Neural progenitor cell (in vitro differentiated cells): Measurements from ENCODE around the gene SLC25A12. TPM values are rescaled to one million over a fixed set of nuclear protein-coding genes. Genes with fewer than 3 reads are reported as not detected.
A peak's percentile ranks its signal among the peaks of the same experiment; 100 is the strongest.
"Not testable (repeated sequence)": the region's sequence is repeated elsewhere in the genome, so short reads cannot be mapped to it uniquely, and the experiment has no call there.

ENCODE experiments used
- DNase-seq: peaks from one replicate; pipeline ENCODE4 v3.0.0-alpha.2; 2016; ENCODE audit warnings: low spot score
- H2AFZ ChIP-seq: fragments of 200-600 bp; sonication (generic); replicated peaks from 2 replicates; pipeline ENCODE4 v1.6.1; 2016; ENCODE audit warnings: antibody characterized with exemption
- H3F3A ChIP-seq: fragments of 200-600 bp; sonication (generic); 2 replicates; pipeline ENCODE4 v1.6.1; 2016; ENCODE audit warnings: antibody characterized with exemption, low read depth
- H3K27ac ChIP-seq: fragments of 200-600 bp; sonication (generic); 2 replicates; pipeline ENCODE4 v1.5.1; 2016; ENCODE audit warnings: mild to moderate bottlenecking
- H3K27me3 ChIP-seq: fragments of 200-600 bp; sonication (generic); 2 replicates; pipeline ENCODE4 v1.6.1; 2016; ENCODE audit warnings: mild to moderate bottlenecking, moderate library complexity
- H3K36me3 ChIP-seq: fragments of 200-600 bp; sonication (generic); 2 replicates; pipeline ENCODE4 v1.5.1; 2016
- H3K4me1 ChIP-seq: fragments of 200-600 bp; sonication (generic); 2 replicates; pipeline ENCODE4 v1.6.1; 2016; ENCODE audit warnings: mixed run types
- H3K4me2 ChIP-seq: fragments of 200-600 bp; sonication (generic); 2 replicates; pipeline ENCODE4 v1.6.1; 2016
- H3K4me3 ChIP-seq: fragments of 200-600 bp; sonication (generic); 2 replicates; pipeline ENCODE4 v1.5.1; 2016
- H3K79me2 ChIP-seq: fragments of 200-600 bp; sonication (generic); 2 replicates; pipeline ENCODE4 v1.6.1; 2016; ENCODE audit warnings: low read depth
- H3K9ac ChIP-seq: fragments of 200-600 bp; sonication (generic); 2 replicates; pipeline ENCODE4 v1.6.1; 2016
- H3K9me3 ChIP-seq: fragments of 200-600 bp; sonication (generic); 2 replicates; pipeline ENCODE4 v1.5.1; 2016; ENCODE audit warnings: low read depth
- H4K20me1 ChIP-seq: fragments of 200-600 bp; sonication (generic); 2 replicates; pipeline ENCODE4 v1.6.1; 2016; ENCODE audit warnings: low read depth
- H3K27ac Mint-ChIP-seq: 3 replicates; pipeline ENCODE4 v1.8.0; 2021; ENCODE audit warnings: mixed read lengths
- H3K27me3 Mint-ChIP-seq: 2 replicates; pipeline ENCODE4 v1.8.0; 2022; ENCODE audit warnings: low read depth, mild to moderate bottlenecking, inconsistent platforms, moderate library complexity, mixed read lengths; ENCODE audit not compliant: insufficient read depth
- H3K36me3 Mint-ChIP-seq: 3 replicates; pipeline ENCODE4 v1.8.0; 2021; ENCODE audit warnings: mixed read lengths
- H3K4me1 Mint-ChIP-seq: 3 replicates; pipeline ENCODE4 v1.8.0; 2021; ENCODE audit warnings: mixed read lengths
- H3K4me3 Mint-ChIP-seq: 3 replicates; pipeline ENCODE4 v1.8.0; 2021; ENCODE audit warnings: mild to moderate bottlenecking, moderate library complexity, mixed read lengths
- H3K9me3 Mint-ChIP-seq: 3 replicates; pipeline ENCODE4 v1.8.0; 2020; ENCODE audit warnings: mixed read lengths
- EZH2 ChIP-seq: fragments of 200-600 bp; sonication (generic); IDR thresholded peaks from 2 replicates; pipeline ENCODE4 v1.6.1; 2017; ENCODE audit warnings: antibody characterized with exemption, mild to moderate bottlenecking, moderate library complexity
- EZH2phosphoT487 ChIP-seq: fragments of 200-600 bp; sonication (generic); IDR thresholded peaks from 2 replicates; pipeline ENCODE4 v1.6.1; 2017; ENCODE audit warnings: antibody characterized with exemption
- total RNA-seq: library from RNA; depleted of rRNA; stranded (reverse); fragments of >200 nt; gene quantifications from 2 replicates; pipeline ENCODE4 v1.2.3, GENCODE V29; 2015; ENCODE audit warnings: low replicate concordance
- TF ChIP-seq, protein P1 (sequence below): fragments of 200-600 bp; sonication (generic); IDR thresholded peaks from 2 replicates; pipeline ENCODE4 v1.5.1; 2017; ENCODE audit warnings: antibody characterized with exemption, mild to moderate bottlenecking

SLC25A12 gene
- total RNA-seq, 1 donor from 2014 or later: 1.4 TPM

DNA sequence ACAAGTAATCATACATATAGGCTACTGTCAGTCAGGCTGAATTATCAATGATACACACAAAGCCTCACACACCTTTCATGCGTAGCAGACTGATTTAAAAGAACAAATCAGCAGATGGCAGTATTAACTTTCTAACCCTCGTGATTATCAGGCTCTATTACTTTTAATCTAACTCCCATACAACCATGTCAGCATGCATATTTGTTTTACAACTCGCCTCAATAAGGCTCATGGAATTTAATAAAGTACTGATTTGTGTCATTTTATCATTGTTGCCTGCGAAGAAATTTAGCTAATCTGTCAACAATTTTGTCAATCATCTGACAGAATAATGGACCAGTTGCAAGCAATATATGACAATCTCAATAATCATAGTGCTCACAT is 82.8 kb downstream of the SLC25A12 start:
- Histone ChIP-seq H3K9me3 (no peaks in the 10 kb centered on the region), H4K20me1 (no peaks in the 10 kb centered on the region), H3K9ac (no peak overlapping the region), H2AFZ (no peak overlapping the region), H3K36me3 (no peaks in the 10 kb centered on the region), H3F3A (peaks cover 10% of the 10 kb centered on the region), H3K4me2 (no peak overlapping the region), H3K27ac (no peak overlapping the region), H3K79me2 (no peaks in the 10 kb centered on the region), H3K4me3 (no peak overlapping the region), H3K27me3 (no peaks in the 10 kb centered on the region), H3K4me1 (peaks cover 15% of the 10 kb centered on the region)
- H3K36me3 Mint-ChIP-seq: peaks cover 3% of the 10 kb centered on the region
- peaks cover 1% of the 10 kb centered on the region for H3K9me3 Mint-ChIP-seq
- H3K4me1 Mint-ChIP-seq: peaks cover 24% of the 10 kb centered on the region
- no peak overlapping the region for H3K4me3 Mint-ChIP-seq
- H3K27ac Mint-ChIP-seq: no peak overlapping the region
- peak; percentile 27 for DNase-seq
- no peak for TF ChIP-seq EZH2
- TF ChIP-seq EZH2phosphoT487: no peak
- TF ChIP-seq, protein P1, sequence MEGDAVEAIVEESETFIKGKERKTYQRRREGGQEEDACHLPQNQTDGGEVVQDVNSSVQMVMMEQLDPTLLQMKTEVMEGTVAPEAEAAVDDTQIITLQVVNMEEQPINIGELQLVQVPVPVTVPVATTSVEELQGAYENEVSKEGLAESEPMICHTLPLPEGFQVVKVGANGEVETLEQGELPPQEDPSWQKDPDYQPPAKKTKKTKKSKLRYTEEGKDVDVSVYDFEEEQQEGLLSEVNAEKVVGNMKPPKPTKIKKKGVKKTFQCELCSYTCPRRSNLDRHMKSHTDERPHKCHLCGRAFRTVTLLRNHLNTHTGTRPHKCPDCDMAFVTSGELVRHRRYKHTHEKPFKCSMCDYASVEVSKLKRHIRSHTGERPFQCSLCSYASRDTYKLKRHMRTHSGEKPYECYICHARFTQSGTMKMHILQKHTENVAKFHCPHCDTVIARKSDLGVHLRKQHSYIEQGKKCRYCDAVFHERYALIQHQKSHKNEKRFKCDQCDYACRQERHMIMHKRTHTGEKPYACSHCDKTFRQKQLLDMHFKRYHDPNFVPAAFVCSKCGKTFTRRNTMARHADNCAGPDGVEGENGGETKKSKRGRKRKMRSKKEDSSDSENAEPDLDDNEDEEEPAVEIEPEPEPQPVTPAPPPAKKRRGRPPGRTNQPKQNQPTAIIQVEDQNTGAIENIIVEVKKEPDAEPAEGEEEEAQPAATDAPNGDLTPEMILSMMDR: peak; percentile 44
- H3K27me3 Mint-ChIP-seq: peaks cover 3% of the 10 kb centered on the region

DNA sequence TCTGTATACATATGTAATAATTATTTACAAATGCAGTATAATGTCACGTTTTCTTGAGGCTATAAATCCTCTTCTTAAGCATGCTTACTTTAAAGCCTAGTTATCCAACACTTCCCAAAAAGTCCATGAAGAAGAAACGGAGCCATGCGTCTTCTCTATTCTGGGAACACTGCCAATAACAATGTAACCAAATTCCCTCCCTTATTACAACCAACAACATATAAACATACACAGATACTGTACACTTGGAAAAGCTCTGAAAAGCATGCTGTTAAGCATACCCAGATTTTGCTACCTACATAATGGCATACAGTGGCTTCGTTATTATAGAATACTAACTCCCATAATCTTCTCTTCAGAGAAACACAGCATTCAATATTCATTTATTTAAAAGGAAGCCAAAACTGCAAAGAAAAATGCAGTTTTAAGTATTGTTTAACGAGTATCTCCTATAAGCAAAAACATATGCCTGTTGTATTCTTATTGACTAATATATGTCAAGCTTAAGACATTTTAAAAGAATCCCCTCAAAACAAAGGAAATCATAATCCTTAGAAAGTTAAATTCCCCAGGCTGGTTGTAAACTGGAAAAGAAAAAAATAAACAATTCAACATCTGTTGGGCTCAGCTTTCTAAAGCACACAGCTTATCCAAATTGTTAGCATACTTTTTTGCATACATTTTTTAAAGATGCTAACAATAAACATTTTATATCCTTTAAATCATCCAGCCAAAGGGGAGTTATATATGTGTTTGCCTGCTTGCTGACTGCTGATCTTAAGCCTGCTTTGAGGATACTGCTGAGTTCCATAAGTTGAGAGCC is 83.4 kb downstream of the SLC25A12 start:
- no peaks in the 10 kb centered on the region for H3K79me2 ChIP-seq
- Mint-ChIP-seq H3K9me3 (peaks cover 2% of the 10 kb centered on the region), H3K4me3 (no peak overlapping the region), H3K36me3 (peaks cover 3% of the 10 kb centered on the region), H3K27ac (peak overlapping the region; percentile 12), H3K4me1 (peaks cover 24% of the 10 kb centered on the region), H3K27me3 (peaks cover 3% of the 10 kb centered on the region)
- DNase-seq: no peak
- H3K36me3 ChIP-seq: no peaks in the 10 kb centered on the region
- no peak overlapping the region for H3K9ac ChIP-seq
- no peaks in the 10 kb centered on the region for H3K9me3 ChIP-seq
- H3F3A ChIP-seq: peaks cover 10% of the 10 kb centered on the region
- no peak overlapping the region for H2AFZ ChIP-seq
- peaks cover 15% of the 10 kb centered on the region for H3K4me1 ChIP-seq
- no peak overlapping the region for H3K4me2 ChIP-seq
- H3K4me3 ChIP-seq: no peak overlapping the region
- TF ChIP-seq, protein P1: no peak
- no peak for TF ChIP-seq EZH2
- TF ChIP-seq EZH2phosphoT487: no peak
- no peaks in the 10 kb centered on the region for H4K20me1 ChIP-seq
- no peak overlapping the region for H3K27ac ChIP-seq
- H3K27me3 ChIP-seq: no peaks in the 10 kb centered on the region

DNA sequence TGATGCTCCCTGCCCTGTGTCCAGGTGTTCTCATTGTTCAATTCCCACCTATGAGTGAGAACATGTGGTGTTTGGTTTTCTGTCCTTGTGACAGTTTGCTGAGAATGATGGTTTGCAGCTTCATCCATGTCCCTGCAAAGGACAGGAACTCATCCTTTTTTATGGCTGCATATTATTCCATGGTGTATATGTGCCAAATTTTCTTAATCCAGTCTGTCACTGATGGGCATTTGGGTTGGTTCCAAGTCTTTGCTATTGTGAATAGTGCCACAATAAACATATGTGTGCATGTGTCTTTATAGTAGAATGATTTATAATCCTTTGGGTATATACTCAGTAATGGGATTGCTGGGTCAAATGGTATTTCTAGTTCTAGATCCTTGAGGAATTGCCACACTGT is 85.2 kb downstream of the SLC25A12 start:
- not testable (repeated sequence) for H3K9ac ChIP-seq, H3K4me3 ChIP-seq, H3K27ac Mint-ChIP-seq, H3K27me3 ChIP-seq, H4K20me1 ChIP-seq, H3K9me3 Mint-ChIP-seq, DNase-seq, H3K9me3 ChIP-seq, H3K27me3 Mint-ChIP-seq, H3K27ac ChIP-seq, H3K79me2 ChIP-seq, H3K4me2 ChIP-seq, H2AFZ ChIP-seq, H3K4me3 Mint-ChIP-seq, H3K36me3 Mint-ChIP-seq, H3F3A ChIP-seq, H3K36me3 ChIP-seq
- peaks cover 11% of the 10 kb centered on the region for H3K4me1 ChIP-seq
- peaks cover 17% of the 10 kb centered on the region for H3K4me1 Mint-ChIP-seq

DNA sequence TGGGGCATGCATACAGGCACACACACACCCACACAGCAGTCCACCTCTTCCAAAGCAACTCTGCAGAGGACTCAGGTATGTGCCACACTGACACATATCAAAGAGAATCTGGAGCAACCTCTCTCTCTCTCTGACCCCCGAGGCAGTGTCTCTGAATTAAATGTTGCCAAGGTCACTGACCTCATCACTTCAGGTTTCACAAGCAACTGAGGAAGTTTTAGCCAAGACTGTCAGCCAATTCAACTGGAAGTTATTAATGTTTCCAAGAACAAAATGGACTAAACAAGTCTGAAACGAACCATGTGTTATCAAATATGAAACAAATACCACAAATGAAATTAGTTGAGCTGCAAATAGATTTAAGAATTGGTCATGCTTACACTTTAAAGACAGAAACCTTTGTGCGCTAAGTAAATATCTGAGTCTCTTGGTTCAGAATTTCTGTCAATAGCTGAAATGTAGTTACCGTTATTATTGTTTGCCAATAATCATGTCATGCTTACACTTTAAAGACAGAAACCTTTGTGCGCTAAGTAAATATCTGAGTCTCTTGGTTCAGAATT is 86.1 kb downstream of the SLC25A12 start:
- H3K27me3 ChIP-seq: no peaks in the 10 kb centered on the region
- no peak for TF ChIP-seq EZH2phosphoT487
- TF ChIP-seq EZH2: no peak
- TF ChIP-seq, protein P1: no peak
- peak overlapping the region; percentile 25 for H3K27ac Mint-ChIP-seq

More for the DNA sequence above, 86.1 kb downstream of the SLC25A12 start:
- Histone ChIP-seq H2AFZ (no peak overlapping the region), H3K27ac (no peak overlapping the region), H3K9me3 (no peaks in the 10 kb centered on the region), H3K79me2 (no peaks in the 10 kb centered on the region), H3K9ac (no peak overlapping the region), H3F3A (no peaks in the 10 kb centered on the region), H3K4me2 (no peak overlapping the region), H3K4me1 (peaks cover 7% of the 10 kb centered on the region), H4K20me1 (no peaks in the 10 kb centered on the region), H3K36me3 (no peaks in the 10 kb centered on the region), H3K4me3 (no peak overlapping the region)
- H3K9me3 Mint-ChIP-seq: peaks cover 2% of the 10 kb centered on the region
- H3K4me1 Mint-ChIP-seq: peaks cover 17% of the 10 kb centered on the region
- peak overlapping the region; percentile 21 for H3K4me3 Mint-ChIP-seq
- no peaks in the 10 kb centered on the region for H3K27me3 Mint-ChIP-seq
- peaks cover 15% of the 10 kb centered on the region for H3K36me3 Mint-ChIP-seq
- DNase-seq: no peak
